Glutamatergic neuron (in vitro differentiated cells): ENCODE results near the gene ECPAS. TPM values are rescaled to one million over a fixed set of nuclear protein-coding genes. Genes with fewer than 3 reads are reported as not detected.

ENCODE experiments used
- DNase-seq: peaks from one replicate; pipeline ENCODE4 v3.0.0; 2022
- H3K27ac Mint-ChIP-seq: one replicate; pipeline ENCODE4 v1.8.0; 2020; ENCODE audit warnings: mild to moderate bottlenecking, mixed read lengths, inconsistent platforms; ENCODE audit not compliant: unreplicated experiment
- H3K27me3 Mint-ChIP-seq: one replicate; pipeline ENCODE4 v1.8.0; 2020; ENCODE audit warnings: mild to moderate bottlenecking, moderate library complexity, mixed read lengths, inconsistent platforms; ENCODE audit not compliant: unreplicated experiment
- H3K36me3 Mint-ChIP-seq: one replicate; pipeline ENCODE4 v1.8.0; 2020; ENCODE audit warnings: mild to moderate bottlenecking, mixed read lengths, inconsistent platforms; ENCODE audit not compliant: unreplicated experiment
- H3K4me1 Mint-ChIP-seq: one replicate; pipeline ENCODE4 v1.8.0; 2020; ENCODE audit warnings: mild to moderate bottlenecking, low read depth, mixed read lengths, inconsistent platforms; ENCODE audit not compliant: unreplicated experiment
- H3K4me3 Mint-ChIP-seq: one replicate; pipeline ENCODE4 v1.8.0; 2020; ENCODE audit warnings: mild to moderate bottlenecking, mixed read lengths, inconsistent platforms; ENCODE audit not compliant: unreplicated experiment
- H3K9me3 Mint-ChIP-seq: one replicate; pipeline ENCODE4 v1.8.0; 2020; ENCODE audit warnings: mild to moderate bottlenecking, moderate library complexity, mixed read lengths, inconsistent platforms; ENCODE audit not compliant: unreplicated experiment
- total RNA-seq: library from RNA; stranded (reverse); fragmentation: NEBNext Ultra II Directional; extraction: Animal tissue kit (Norgen Biotek cat#: 25700); gene quantifications from one replicate; pipeline ENCODE4 v1.2.1, GENCODE V29; 2021; ENCODE audit not compliant: unreplicated experiment
- TF ChIP-seq, protein P1 (sequence below): fragments of 200-600 bp; sonication (generic); IDR thresholded peaks from one replicate; pipeline ENCODE4 v1.5.0; 2021; ENCODE audit not compliant: partially characterized antibody, unreplicated experiment

ECPAS gene
- total RNA-seq, 1 donor from 2014 or later = 53.5 TPM

DNA sequence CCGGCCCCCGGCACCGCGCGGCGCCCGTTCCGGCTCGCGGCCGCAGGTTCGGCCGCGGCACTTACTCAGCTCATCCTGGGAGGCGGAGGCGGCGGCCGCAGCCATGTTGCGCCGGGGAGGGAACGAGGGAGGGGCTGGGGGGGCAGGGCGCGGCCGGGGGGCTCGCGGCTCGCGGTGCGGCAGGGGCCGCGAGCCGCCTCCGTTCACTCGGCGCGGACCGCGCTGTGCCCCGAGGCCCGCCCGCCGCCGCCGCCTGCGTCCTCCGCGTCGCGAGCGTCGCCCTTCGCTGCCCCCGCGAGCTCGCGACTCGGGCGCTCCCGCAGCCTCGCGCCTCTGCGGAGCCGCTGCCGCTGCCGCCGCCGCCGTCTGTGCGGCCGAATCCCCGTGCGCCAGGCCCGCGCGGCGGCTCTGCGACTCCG is 735 bp downstream of the ECPAS start:
- no peak for DNase-seq
- Mint-ChIP-seq H3K36me3 (no peaks in the 10 kb centered on the region), H3K4me1 (peaks cover 8% of the 10 kb centered on the region), H3K27ac (no peak overlapping the region), H3K4me3 (no peak overlapping the region), H3K27me3 (peaks cover 9% of the 10 kb centered on the region), H3K9me3 (peaks cover 5% of the 10 kb centered on the region)
- TF ChIP-seq, protein P1, sequence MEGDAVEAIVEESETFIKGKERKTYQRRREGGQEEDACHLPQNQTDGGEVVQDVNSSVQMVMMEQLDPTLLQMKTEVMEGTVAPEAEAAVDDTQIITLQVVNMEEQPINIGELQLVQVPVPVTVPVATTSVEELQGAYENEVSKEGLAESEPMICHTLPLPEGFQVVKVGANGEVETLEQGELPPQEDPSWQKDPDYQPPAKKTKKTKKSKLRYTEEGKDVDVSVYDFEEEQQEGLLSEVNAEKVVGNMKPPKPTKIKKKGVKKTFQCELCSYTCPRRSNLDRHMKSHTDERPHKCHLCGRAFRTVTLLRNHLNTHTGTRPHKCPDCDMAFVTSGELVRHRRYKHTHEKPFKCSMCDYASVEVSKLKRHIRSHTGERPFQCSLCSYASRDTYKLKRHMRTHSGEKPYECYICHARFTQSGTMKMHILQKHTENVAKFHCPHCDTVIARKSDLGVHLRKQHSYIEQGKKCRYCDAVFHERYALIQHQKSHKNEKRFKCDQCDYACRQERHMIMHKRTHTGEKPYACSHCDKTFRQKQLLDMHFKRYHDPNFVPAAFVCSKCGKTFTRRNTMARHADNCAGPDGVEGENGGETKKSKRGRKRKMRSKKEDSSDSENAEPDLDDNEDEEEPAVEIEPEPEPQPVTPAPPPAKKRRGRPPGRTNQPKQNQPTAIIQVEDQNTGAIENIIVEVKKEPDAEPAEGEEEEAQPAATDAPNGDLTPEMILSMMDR = no peak

DNA sequence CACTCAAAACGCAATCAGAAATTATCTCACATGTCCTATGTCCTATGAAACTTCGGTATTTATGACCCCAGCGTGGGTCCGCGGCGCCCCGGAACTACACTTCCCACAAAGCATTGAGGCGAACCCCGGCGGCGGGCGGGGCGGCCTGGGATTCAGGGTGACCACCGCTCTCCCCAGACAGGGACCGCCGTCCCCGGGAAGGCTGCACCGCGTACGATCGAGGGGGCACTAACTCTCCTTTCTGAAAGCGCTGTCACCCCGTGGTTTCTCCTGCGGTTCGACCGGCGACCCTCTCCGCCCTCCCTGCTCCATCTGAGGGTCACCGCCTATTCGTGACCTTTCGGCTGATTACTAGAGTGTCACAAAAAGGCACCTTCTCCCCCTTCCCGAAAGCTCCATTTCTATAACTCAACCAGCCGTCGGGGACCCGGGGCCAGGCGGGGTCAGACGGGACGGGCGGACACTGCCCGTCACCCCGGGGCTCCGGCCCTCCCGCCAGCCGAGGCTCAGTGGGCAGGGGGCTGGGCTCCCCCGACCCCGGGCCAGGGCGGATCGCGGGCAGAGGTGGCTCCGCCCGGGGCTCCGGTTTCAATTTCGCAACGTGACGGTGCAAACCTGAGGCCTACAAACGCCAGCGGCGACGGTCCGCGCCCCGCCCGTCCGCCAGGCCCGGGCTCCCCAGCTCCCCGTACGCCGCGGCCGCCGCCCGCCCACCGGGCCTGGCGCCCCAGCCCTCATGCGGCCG is 1.3 kb downstream of the ECPAS start:
- peak overlapping the region; percentile 57 for H3K27ac Mint-ChIP-seq
- peak overlapping the region; percentile 89 for H3K4me3 Mint-ChIP-seq
- H3K27me3 Mint-ChIP-seq = peaks cover 9% of the 10 kb centered on the region
- no peaks in the 10 kb centered on the region for H3K36me3 Mint-ChIP-seq
- TF ChIP-seq, protein P1 = no peak
- peak; percentile 84 for DNase-seq
- H3K9me3 Mint-ChIP-seq = peaks cover 5% of the 10 kb centered on the region
- peaks cover 8% of the 10 kb centered on the region for H3K4me1 Mint-ChIP-seq

DNA sequence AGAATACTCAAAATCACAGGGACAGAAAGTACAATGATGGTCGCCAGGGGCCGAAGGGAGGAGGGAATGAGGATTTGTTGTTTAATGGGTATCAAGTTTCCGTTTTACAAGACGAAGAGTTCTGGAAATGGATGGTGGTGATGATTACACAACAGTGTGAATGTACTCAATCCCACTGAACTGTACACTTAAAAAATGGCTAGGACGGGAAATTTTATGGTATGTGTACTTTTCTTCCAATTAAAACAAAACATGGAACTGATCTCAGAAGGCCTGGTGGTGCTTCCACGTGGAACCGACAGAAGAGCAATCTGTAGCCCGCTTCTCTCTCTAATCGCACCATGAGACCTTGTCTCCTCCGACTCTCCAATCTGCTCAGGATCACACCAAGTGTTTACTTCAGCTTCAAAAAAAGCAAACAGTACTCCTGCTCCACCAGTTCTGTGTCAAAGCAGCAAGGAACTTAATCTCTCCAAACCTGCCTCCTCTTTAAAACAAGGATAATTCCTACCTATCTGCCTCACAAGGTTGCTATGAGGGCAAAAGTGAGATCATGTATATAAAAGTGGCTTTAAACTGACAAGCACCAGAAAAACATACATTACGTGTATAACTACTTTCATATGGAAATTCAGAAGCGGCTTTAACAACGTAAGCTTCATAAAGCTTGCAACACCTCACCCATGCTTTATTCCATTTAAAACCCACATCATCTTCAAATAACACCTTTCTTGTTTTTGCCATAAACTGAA is 2.1 kb downstream of the ECPAS start:
- no peak for DNase-seq
- TF ChIP-seq, protein P1 = no peak
- H3K4me3 Mint-ChIP-seq = peak overlapping the region; percentile 89
- no peaks in the 10 kb centered on the region for H3K36me3 Mint-ChIP-seq
- H3K9me3 Mint-ChIP-seq = peaks cover 5% of the 10 kb centered on the region
- peaks cover 8% of the 10 kb centered on the region for H3K4me1 Mint-ChIP-seq
- H3K27ac Mint-ChIP-seq = peak overlapping the region; percentile 57
- peaks cover 9% of the 10 kb centered on the region for H3K27me3 Mint-ChIP-seq

DNA sequence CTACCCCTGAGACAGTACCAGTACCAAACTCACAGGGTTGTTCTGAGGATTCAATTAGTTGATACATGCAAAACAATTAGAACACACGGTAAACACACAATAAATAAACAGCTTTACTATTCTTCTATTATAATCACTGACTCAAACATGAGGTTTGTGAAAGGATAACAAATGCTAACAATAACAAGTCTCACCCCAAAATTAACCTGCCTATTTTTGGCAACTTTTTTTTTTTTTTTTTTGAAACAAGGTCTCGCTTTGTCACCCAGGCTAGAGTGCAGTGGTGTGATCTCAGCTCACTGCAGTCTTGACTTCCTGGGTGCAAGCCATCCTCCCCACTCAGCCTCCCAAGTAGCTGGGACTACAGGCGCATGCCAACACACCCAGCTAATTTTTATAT is 6.5 kb downstream of the ECPAS start:
- H3K27me3 Mint-ChIP-seq = peaks cover 6% of the 10 kb centered on the region

More for the DNA sequence above, 6.5 kb downstream of the ECPAS start:
- no peak for DNase-seq
- peaks cover 5% of the 10 kb centered on the region for H3K9me3 Mint-ChIP-seq
- TF ChIP-seq, protein P1 = no peak
- H3K4me1 Mint-ChIP-seq = peaks cover 11% of the 10 kb centered on the region
- H3K36me3 Mint-ChIP-seq = no peaks in the 10 kb centered on the region
- no peak overlapping the region for H3K4me3 Mint-ChIP-seq
- no peak overlapping the region for H3K27ac Mint-ChIP-seq
